Suprapubic skin (tissue), 4 donors: ENCODE results near the gene CRABP2.

Source experiments
- CTCF ChIP-seq, 2 donors: fragments of 200-600 bp in 1 of 2; fragments of 450-650 bp in 1 of 2; sonication (generic) in 1 of 2; IDR thresholded peaks; one replicate each; pipeline ENCODE4 v1.5.1; 2016 to 2019; ENCODE audit warnings: antibody characterized with exemption in 2 of 2, mild to moderate bottlenecking in 1 of 2, moderate library complexity in 1 of 2
- EP300 ChIP-seq: sonication (generic); formaldehyde crosslinking; IDR thresholded peaks from one replicate; pipeline ENCODE4 v1.6.1; 2017; ENCODE audit warnings: antibody characterized with exemption
- POLR2A ChIP-seq, 2 donors: fragments of 450-650 bp; IDR thresholded peaks; one replicate each; pipeline ENCODE4 v1.6.1; 2017; ENCODE audit warnings: antibody characterized with exemption in 2 of 2, mild to moderate bottlenecking in 2 of 2, moderate library complexity in 2 of 2
- POLR2AphosphoS5 ChIP-seq, 3 donors: sonication (generic); formaldehyde crosslinking; IDR thresholded peaks; one replicate each; pipeline ENCODE4 v1.6.1; 2017; ENCODE audit warnings: antibody characterized with exemption in 3 of 3

DNA sequence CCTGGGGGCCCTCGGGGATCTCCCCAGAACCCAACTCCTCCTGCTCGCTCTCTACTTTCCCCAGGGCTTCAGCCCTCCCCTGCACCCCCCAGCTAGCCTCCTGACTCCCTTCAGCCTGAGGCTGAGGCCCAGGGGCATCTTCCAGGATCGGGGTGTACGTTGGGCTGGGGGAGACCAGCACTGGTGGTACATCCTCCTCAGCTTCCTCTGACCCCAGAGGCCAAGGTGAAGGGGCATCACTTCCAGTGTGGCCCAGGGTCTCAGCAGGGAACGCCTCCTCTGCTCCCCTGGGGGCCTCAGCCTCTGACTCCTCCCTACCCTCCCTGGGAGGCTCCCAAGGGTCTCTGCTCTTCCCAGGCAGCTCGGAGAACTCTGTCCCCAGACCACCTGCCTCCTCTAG lies 35.0 kb downstream of the CRABP2 start:
- TF ChIP-seq CTCF (IDR thresholded peaks at IDR 0.05) (no peak), POLR2A (IDR thresholded peaks at IDR 0.05) (no peak), POLR2AphosphoS5 (IDR thresholded peaks at IDR 0.05) (no peak), EP300 (no peak)
